Gastrocnemius medialis (tissue), 4 donors: ENCODE measurements around the gene RABAC1. TPM values are rescaled to one million over a fixed set of nuclear protein-coding genes. Genes with fewer than 3 reads are reported as not detected.
A peak's percentile ranks its signal among the peaks of the same experiment; 100 is the strongest.

ENCODE experiments used
- ATAC-seq, 2 donors: fragments of 150-250 bp; one replicate each; pipeline ENCODE4 v1.9.1; 2016
- DNase-seq, 2 donors: peaks; one replicate each; pipeline ENCODE4 v3.0.0-alpha.2; 2019
- H3K27ac ChIP-seq, 4 donors: fragments of 200-600 bp; sonication (generic); 1 replicate in 1 of 4; 2 replicates in 3 of 4; pipeline ENCODE4 v1.5.1; 2016 to 2018; ENCODE audit warnings: mild to moderate bottlenecking in 2 of 4, moderate library complexity in 1 of 4
- H3K27me3 ChIP-seq, 3 donors: fragments of 200-600 bp; sonication (generic) in 2 of 3; 1 replicate in 1 of 3; 2 replicates in 2 of 3; pipeline versions ENCODE4 v1.5.1 to v1.6.0; 2016 to 2019; ENCODE audit warnings: mild to moderate bottlenecking in 1 of 3, moderate library complexity in 1 of 3
- H3K36me3 ChIP-seq, 2 donors: fragments of 200-600 bp; sonication (generic) in 1 of 2; one replicate each; pipeline ENCODE4 v1.5.1; 2017 to 2018
- H3K4me1 ChIP-seq, 2 donors: fragments of 200-600 bp; sonication (generic) in 1 of 2; one replicate each; pipeline ENCODE4 v1.5.1; 2016 to 2017; ENCODE audit warnings: mild to moderate bottlenecking in 2 of 2
- H3K4me3 ChIP-seq, 4 donors: fragments of 200-600 bp; sonication (generic) in 3 of 4; 1 replicate in 1 of 4; 2 replicates in 3 of 4; pipeline ENCODE4 v1.5.1; 2016 to 2019; ENCODE audit warnings: mild to moderate bottlenecking in 2 of 4
- H3K9me3 ChIP-seq, 3 donors: fragments of 200-600 bp; sonication (generic) in 2 of 3; 1 replicate in 1 of 3; 2 replicates in 2 of 3; pipeline ENCODE4 v1.5.1; 2016 to 2019
- CTCF ChIP-seq, 5 experiments: fragments of 450-650 bp in 3 of 5; fragments of 200-600 bp in 2 of 5; sonication (generic) in 2 of 5; IDR thresholded peaks in 4 of 5; conservative IDR thresholded peaks in 1 of 5; 1 replicate in 4 of 5; 2 replicates in 1 of 5; pipeline ENCODE4 v1.5.1; 2016 to 2019; ENCODE audit warnings: antibody characterized with exemption in 5 of 5, mild to moderate bottlenecking in 3 of 5, moderate library complexity in 3 of 5
- POLR2A ChIP-seq, 2 donors: fragments of 450-650 bp; IDR thresholded peaks; one replicate each; pipeline ENCODE4 v1.6.1; 2017; ENCODE audit warnings: antibody characterized with exemption in 2 of 2, mild to moderate bottlenecking in 2 of 2, moderate library complexity in 2 of 2
- in situ Hi-C, 4 donors: fragments of 200-750 bp; cut with MboI; loops; one replicate each; pipeline versions ENCODE4 v1.15.0 to v1.8.0; 2017; ENCODE audit warnings: low sequenced_read_pairs in 4 of 4
- intact Hi-C: fragments of 100-400 bp; cut with DNase I; formaldehyde crosslinking; loops from one replicate; pipeline ENCODE4 v1.15.1; 2023; ENCODE audit warnings: low total_unique reads
- total RNA-seq, 4 donors: library from RNA; depleted of rRNA; stranded (reverse); fragments of >200 nt; gene quantifications; one replicate each; pipeline versions ENCODE4 v1.1.0 to v1.2.3, GENCODE V29; 2016

The RABAC1 gene
- total RNA-seq, 4 donors from 2014 or later: 94.4 to 146 (median 110) TPM

GRCh38 chr19:41928221-41928683 is 30.9 kb downstream of the RABAC1 start, which contains the start of gene ERFL:
Gene ERFL (minus strand): TSS chr19:41928449. CDS start chr19:41912919, 15,530 bp downstream.
- DNase-seq (no peak), ATAC-seq (no peak)
- in situ Hi-C loops (no loop called here), intact Hi-C loops (no loop called here)
- Histone ChIP-seq H3K27ac (no peak within 1 kb of the TSS), H3K36me3 (no peaks in the 10 kb centered on the region), H3K4me1 (peaks cover 0 to 9% of the 10 kb centered on the region in 2 donors), H3K4me3 (peak within 1 kb of the TSS in 3 of 4 donors; percentile 26 to 39 (median 34)), H3K9me3 (no peaks in the 10 kb centered on the region), H3K27me3 (peaks cover 87 to 95% (median 92%) of the 10 kb centered on the region in 3 donors)
- no peak for TF ChIP-seq CTCF (IDR thresholded peaks at IDR 0.05 in 4 of 5, conservative IDR thresholded peaks at IDR 0.05 in 1 of 5)
- no peak for TF ChIP-seq POLR2A (IDR thresholded peaks at IDR 0.05)

- H3K36me3 ChIP-seq: no peaks in the 10 kb centered on the region
- H3K4me1 ChIP-seq: peaks cover 0 to 9% of the 10 kb centered on the region in 2 donors
- H3K27ac ChIP-seq: no peak overlapping the region
- peak overlapping the region in 3 of 4 donors; percentile 26 to 39 (median 34) for H3K4me3 ChIP-seq
- H3K27me3 ChIP-seq: peaks cover 88 to 95% (median 92%) of the 10 kb centered on the region in 3 donors
- intact Hi-C loops: no loop called here
- H3K9me3 ChIP-seq: no peaks in the 10 kb centered on the region
- no peak for DNase-seq
- in situ Hi-C loops: no loop called here
- no peak for ATAC-seq
- TF ChIP-seq POLR2A (IDR thresholded peaks at IDR 0.05) (no peak), CTCF (IDR thresholded peaks at IDR 0.05 in 4 of 5, conservative IDR thresholded peaks at IDR 0.05 in 1 of 5) (no peak)
Observed at GRCh38 chr19:41927497-41928192, 31.5 kb downstream of the RABAC1 start.

- ATAC-seq: no peak
- TF ChIP-seq POLR2A (IDR thresholded peaks at IDR 0.05): no peak
- no peak for TF ChIP-seq CTCF (IDR thresholded peaks at IDR 0.05 in 4 of 5, conservative IDR thresholded peaks at IDR 0.05 in 1 of 5)
- no peak overlapping the region for H3K4me3 ChIP-seq
- DNase-seq: no peak
- no peaks in the 10 kb centered on the region for H3K36me3 ChIP-seq
- intact Hi-C loops: no loop called here
- peaks cover 0 to 9% of the 10 kb centered on the region in 2 donors for H3K4me1 ChIP-seq
- peaks cover 88 to 95% (median 92%) of the 10 kb centered on the region in 3 donors for H3K27me3 ChIP-seq
- in situ Hi-C loops: no loop called here
- H3K27ac ChIP-seq: no peak overlapping the region
- no peaks in the 10 kb centered on the region for H3K9me3 ChIP-seq
Observed at GRCh38 chr19:41926763-41927496, 32.2 kb downstream of the RABAC1 start.

- Histone ChIP-seq H3K4me1 (peaks cover 0 to 9% of the 10 kb centered on the region in 2 donors), H3K9me3 (no peaks in the 10 kb centered on the region), H3K36me3 (no peaks in the 10 kb centered on the region), H3K27me3 (peaks cover 86 to 95% (median 92%) of the 10 kb centered on the region in 3 donors), H3K4me3 (no peak overlapping the region), H3K27ac (no peak overlapping the region)
- DNase-seq (no peak), ATAC-seq (no peak)
- intact Hi-C loops: no loop called here
- in situ Hi-C loops: no loop called here
- TF ChIP-seq CTCF (IDR thresholded peaks at IDR 0.05 in 4 of 5, conservative IDR thresholded peaks at IDR 0.05 in 1 of 5): no peak
- TF ChIP-seq POLR2A (IDR thresholded peaks at IDR 0.05): no peak
Observed at GRCh38 chr19:41926028-41926762, 32.9 kb downstream of the RABAC1 start.
